ENCODE measurements around the gene SGO2. TPM values are rescaled to one million over a fixed set of nuclear protein-coding genes. Genes with fewer than 3 reads are reported as not detected.

SGO2 gene
- 10.8 to 17.5 TPM (median 13.2 TPM) in 5 replicates for total RNA-seq (2022; extraction: Qiagen RNA extraction)

GRCh38 chr2:200525882-200526651 lies at the start of gene SGO2:
Gene SGO2, plus strand, starts transcription at chr2:200526207. Its CDS starts 6,769 bp downstream, at chr2:200532976.

GRCh38 chr2:200509612-200510433 lies 16.2 kb upstream of the SGO2 start, which contains the start of gene KCTD18:
Gene KCTD18, minus strand, starts transcription at chr2:200510068. Its CDS starts 3,052 bp downstream, at chr2:200507016.

GRCh38 chr2:200585730-200586643 lies 60.0 kb downstream of the SGO2 start, which contains the start of gene AOX1:
Gene AOX1, plus strand, starts transcription at chr2:200586014. Its CDS starts 95 bp downstream, at chr2:200586109.

Other genes starting within 250 kb of the SGO2 start
- 114 to 133 TPM (median 125 TPM) in 5 replicates for gene SPATS2L, start 219.5 kb upstream of the SGO2 start, total RNA-seq (2022; extraction: Qiagen RNA extraction)
- gene KCTD18, start 16.1 kb upstream of the SGO2 start, total RNA-seq (2022; extraction: Qiagen RNA extraction): 10.6 to 13.3 TPM (median 10.8 TPM) in 5 replicates
- 4.1 to 8.6 TPM (median 4.8 TPM) in 5 replicates for gene AOX1, start 59.8 kb downstream of the SGO2 start, total RNA-seq (2022; extraction: Qiagen RNA extraction)